HepG2 (cell line): ENCODE results near the gene TUT7. TPM values are rescaled to one million over a fixed set of nuclear protein-coding genes. Genes with fewer than 3 reads are reported as not detected.

Experiments used
- ATAC-seq: fragments of 200-7000 bp; cut with Tn5 transposase; 3 replicates; pipeline ENCODE4 v1.9.1; 2020; ENCODE audit warnings: mild to moderate bottlenecking, moderate library complexity
- BruUV-seq: library from RNA; stranded (reverse); fragments of 400-500 nt; replicated peaks from 2 replicates; lab custom pipeline; 2021; lab: Mats Ljungman, UMichigan
- CTCF ChIA-PET: fragments of 300-600 bp; formaldehyde crosslinking; extraction: SDS; loops from one replicate; lab custom pipeline; 2021; ENCODE audit warnings: low total read pairs, inconsistent platforms, low intra/inter-chr PET ratio; lab: Yijun Ruan, JAX
- POLR2A ChIA-PET: fragments of 350-600 bp; sonication (Branson Sonifier 250); formaldehyde crosslinking; loops from one replicate; lab custom pipeline; 2020; ENCODE audit warnings: antibody characterized with exemption, inconsistent platforms; lab: Yijun Ruan, JAX
- DNase-seq: peaks from one replicate; pipeline ENCODE4 v3.0.0-alpha.2; 2015; ENCODE audit warnings: low spot score
- FAIRE-seq: peaks from 3 replicates; lab custom pipeline; 2011; peaks lifted over from hg19 to GRCh38; lab: Jason Lieb, UNC
- H2AFZ ChIP-seq: one replicate; pipeline ENCODE4 v1.6.1; 2011; ENCODE audit warnings: low read length, inconsistent platforms
- H3K27ac ChIP-seq: fragments of 300-600 bp; 3 replicates; pipeline ENCODE4 v1.8.0; 2011; ENCODE audit warnings: mixed run types, mild to moderate bottlenecking, mixed read lengths, low read length, inconsistent platforms; ENCODE audit not compliant: insufficient read depth; ENCODE audit errors: extremely low read length
- H3K27me3 ChIP-seq, 2 experiments: fragments of 200-600 bp in 1 of 2; 2 replicates in 1 of 2; 3 replicates in 1 of 2; pipeline versions ENCODE4 v1.6.0 to v1.8.0; 2011; ENCODE audit warnings: low read length in 2 of 2, mild to moderate bottlenecking in 2 of 2, moderate library complexity in 2 of 2, inconsistent platforms in 1 of 2; ENCODE audit not compliant: insufficient read depth in 2 of 2, control insufficient read depth in 1 of 2
- H3K36me3 ChIP-seq, 2 experiments: fragments of 200-600 bp in 1 of 2; replicated peaks in 1 of 2; 2 replicates in 1 of 2; 3 replicates in 1 of 2; pipeline versions ENCODE4 v1.5.1 to v1.8.0; 2011; ENCODE audit warnings: low read length in 2 of 2, inconsistent platforms in 1 of 2; ENCODE audit not compliant: insufficient read depth in 2 of 2, control insufficient read depth in 1 of 2
- H3K4me1 ChIP-seq: 2 replicates; pipeline ENCODE4 v1.5.1; 2012; ENCODE audit warnings: low read length, inconsistent platforms; ENCODE audit not compliant: insufficient read depth
- H3K4me2 ChIP-seq: 2 replicates; pipeline ENCODE4 v1.6.0; 2011; ENCODE audit warnings: low read depth, low read length, inconsistent platforms
- H3K4me3 ChIP-seq, 3 experiments: fragments of 200-600 bp in 1 of 3; sonication (generic), shearing (Covaris generic) in 1 of 3; replicated peaks in 1 of 3; 2 replicates each; pipeline ENCODE4 v1.5.1; 2011 to 2016; ENCODE audit warnings: low read length in 3 of 3, inconsistent platforms in 2 of 3, low read depth in 2 of 3, mild to moderate bottlenecking in 2 of 3, control low read depth in 1 of 3, mixed read lengths in 1 of 3; ENCODE audit not compliant: insufficient read depth in 1 of 3
- H3K79me2 ChIP-seq: one replicate; pipeline ENCODE4 v1.6.1; 2011; ENCODE audit warnings: low read length, inconsistent platforms; ENCODE audit not compliant: insufficient read depth
- H3K9ac ChIP-seq: 2 replicates; pipeline ENCODE4 v1.6.0; 2011; ENCODE audit warnings: mild to moderate bottlenecking, low read depth, low read length, inconsistent platforms; ENCODE audit not compliant: insufficient read depth
- H3K9me3 ChIP-seq: 2 replicates; pipeline ENCODE4 v1.5.1; 2012; ENCODE audit warnings: mild to moderate bottlenecking, low read length
- H4K20me1 ChIP-seq: 2 replicates; pipeline ENCODE4 v1.6.0; 2011; ENCODE audit warnings: inconsistent platforms, mild to moderate bottlenecking, low read length, moderate library complexity; ENCODE audit not compliant: insufficient read depth
- ASH2L ChIP-seq: fragments of 300-600, 200-600 bp; sonication (generic); IDR thresholded peaks from 2 replicates; pipeline ENCODE4 v1.7.0; 2017; ENCODE audit warnings: low read depth, mild to moderate bottlenecking, moderate library complexity, mixed read lengths, low read length; ENCODE audit not compliant: insufficient read length
- HOXA7 ChIP-seq: sonication (generic); formaldehyde crosslinking; IDR thresholded peaks from 2 replicates; pipeline ENCODE4 v1.8.1; 2022; ENCODE audit warnings: mild to moderate bottlenecking, missing genetic modification reagents, moderate library complexity
- MTA1 ChIP-seq: sonication (generic); formaldehyde crosslinking; IDR thresholded peaks from 2 replicates; pipeline ENCODE4 v1.4.0; 2020; ENCODE audit warnings: missing genetic modification reagents, mild to moderate bottlenecking, borderline replicate concordance
- SMAD9 ChIP-seq: sonication (generic); formaldehyde crosslinking; IDR thresholded peaks from 2 replicates; pipeline ENCODE4 v1.5.1; 2020; ENCODE audit warnings: mild to moderate bottlenecking, missing genetic modification reagents
- STAT6 ChIP-seq: sonication (generic); formaldehyde crosslinking; IDR thresholded peaks from 2 replicates; pipeline ENCODE4 v1.4.0; 2020; ENCODE audit warnings: missing genetic modification reagents, mild to moderate bottlenecking, borderline replicate concordance
- SYNCRIP ChIP-seq: fragments of 200-400 bp; formaldehyde crosslinking; IDR thresholded peaks from 2 replicates; pipeline ENCODE4 v1.6.1; 2018; ENCODE audit warnings: mild to moderate bottlenecking, low read depth, low read length; ENCODE audit not compliant: insufficient read depth
- TBP ChIP-seq: sonication (generic); formaldehyde crosslinking; IDR thresholded peaks from 2 replicates; pipeline ENCODE4 v1.5.0; 2020; ENCODE audit warnings: missing genetic modification reagents
- ZHX1 ChIP-seq: sonication (generic); formaldehyde crosslinking; IDR thresholded peaks from 2 replicates; pipeline ENCODE4 v1.8.1; 2022; ENCODE audit warnings: low read depth, mild to moderate bottlenecking, missing genetic modification reagents
- ZNF121 ChIP-seq: sonication (generic); formaldehyde crosslinking; IDR thresholded peaks from 2 replicates; pipeline ENCODE4 v1.5.0; 2020; ENCODE audit warnings: mild to moderate bottlenecking, missing genetic modification reagents
- ZNF547 ChIP-seq: sonication (generic); formaldehyde crosslinking; IDR thresholded peaks from 2 replicates; pipeline ENCODE4 v1.5.1; 2020; ENCODE audit warnings: mild to moderate bottlenecking, missing genetic modification reagents
- ZNF703 ChIP-seq: sonication (generic); formaldehyde crosslinking; IDR thresholded peaks from 2 replicates; pipeline ENCODE4 v1.5.1; 2020; ENCODE audit warnings: missing genetic modification reagents, mild to moderate bottlenecking, moderate library complexity, borderline replicate concordance
- ZNF724P ChIP-seq: sonication (generic); formaldehyde crosslinking; IDR thresholded peaks from 2 replicates; pipeline ENCODE4 v1.8.0; 2022; ENCODE audit warnings: missing genetic modification reagents, borderline replicate concordance
- WGBS: methylation state at CpG from one replicate; pipeline ENCODE4 v1.1.6; 2017; ENCODE audit warnings: low lambda C conversion rate; 5-methylcytosine and 5-hydroxymethylcytosine counted together
- in situ Hi-C: cut with HindIII; loops from 2 replicates; pipeline ENCODE4 v1.10.0; 2017; ENCODE audit warnings: low pct_unique_long_range_greater_than_20kb; ENCODE audit not compliant: extremely low pct_ligation_motif_present
- intact Hi-C: fragments of 100-400 bp; cut with micrococcal nuclease; formaldehyde crosslinking; loops from one replicate; pipeline ENCODE4 v1.10.0; 2022; ENCODE audit not compliant: unreplicated experiment
- polyA plus RNA-seq, 8 experiments: library from polyadenylated mRNA; depleted of rRNA in 3 of 8; stranded (reverse) in 7 of 8; unstranded in 1 of 8; fragments of >200 nt; fragmentation: Illumina TruSeq in 4 of 8; extraction: Trizol in 4 of 8; gene quantifications; 2 replicates each; pipeline versions ENCODE4 v1.2.1 to v1.2.3, GENCODE V29; 2011 to 2016; ENCODE audit warnings: low read depth in 4 of 8, missing spikeins in 1 of 8, mixed read lengths in 1 of 8; ENCODE audit not compliant: insufficient read depth in 1 of 8
- total RNA-seq, 5 experiments: library from RNA; depleted of rRNA; stranded (reverse); fragments of >200 nt; fragmentation: Illumina TruSeq; extraction: Trizol; gene quantifications; 2 replicates each; pipeline ENCODE4 v1.2.3, GENCODE V29; 2016; ENCODE audit warnings: low read depth in 1 of 5
- TF ChIP-seq, protein P1 (sequence below): sonication (generic); formaldehyde crosslinking; IDR thresholded peaks from 2 replicates; pipeline ENCODE4 v1.4.0; 2020; ENCODE audit warnings: missing genetic modification reagents

Gene TUT7
- total and polyA plus RNA-seq, 2 of the 13 experiments (the other 11 are each of a cell fraction or from before 2014, with no cell fraction given) = 12.0 to 19.4 TPM

GRCh38 chr9:86324308-86324707, 29.9 kb downstream of the TUT7 start (continued):
- TF ChIP-seq STAT6 (CRISPR knock-in tag) = no peak
- TF ChIP-seq ZNF724P (CRISPR knock-in tag) = no peak

DNA sequence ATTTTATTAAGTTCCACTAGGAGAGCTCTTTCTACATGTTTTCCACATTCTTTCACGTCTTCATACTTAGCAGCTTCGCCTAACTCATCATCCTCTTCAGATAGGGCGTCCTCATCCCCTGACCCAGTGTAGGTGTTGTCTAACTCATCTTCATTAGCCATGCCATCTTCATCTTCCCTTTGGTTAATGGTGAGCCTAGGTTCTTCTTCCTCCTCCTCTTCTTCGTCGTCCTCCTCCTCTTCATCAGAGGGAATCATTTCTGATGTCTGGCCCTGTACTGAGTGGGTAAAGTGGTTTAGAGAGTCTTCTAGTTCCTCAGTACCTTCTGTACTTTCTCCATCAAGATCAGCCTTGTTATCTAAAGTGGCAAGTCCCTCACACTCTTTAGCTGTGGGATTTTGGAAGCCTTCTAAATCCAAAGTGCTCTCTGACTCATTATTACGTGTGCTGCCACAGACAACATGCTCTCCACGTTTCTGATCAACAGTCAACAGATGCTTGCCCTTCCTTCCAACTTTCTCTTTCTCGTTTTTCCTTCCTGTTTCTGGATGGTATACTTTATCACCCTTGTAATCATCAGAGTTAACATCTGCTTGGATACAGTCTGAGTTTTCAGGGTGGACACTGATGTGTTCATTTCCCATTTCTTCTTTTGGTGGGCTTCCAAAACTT, 31.1 kb downstream of the TUT7 start:
- TF ChIP-seq TBP (no peak), ASH2L (no peak), HOXA7 (CRISPR knock-in tag) (no peak), ZHX1 (CRISPR knock-in tag) (no peak), MTA1 (CRISPR knock-in tag) (no peak), ZNF547 (CRISPR knock-in tag) (no peak), ZNF703 (CRISPR knock-in tag) (no peak), SMAD9 (no peak), ZNF121 (no peak), SYNCRIP (no peak)
- TF ChIP-seq, protein P1, sequence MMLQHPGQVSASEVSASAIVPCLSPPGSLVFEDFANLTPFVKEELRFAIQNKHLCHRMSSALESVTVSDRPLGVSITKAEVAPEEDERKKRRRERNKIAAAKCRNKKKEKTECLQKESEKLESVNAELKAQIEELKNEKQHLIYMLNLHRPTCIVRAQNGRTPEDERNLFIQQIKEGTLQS (CRISPR knock-in tag) = no peak
- TF ChIP-seq, all 625 proteins: peak for 0
- H3K79me2 ChIP-seq = no peaks in the 10 kb centered on the region
- 95% methylated on average over 8 of the region's 8 CpGs for WGBS
- no peak overlapping the region for H3K4me3 ChIP-seq
- no peaks in the 10 kb centered on the region for H3K9me3 ChIP-seq
- DNase-seq = no peak
- in situ Hi-C loops = no loop called here
- no peak overlapping the region for H2AFZ ChIP-seq
- H3K27ac ChIP-seq = no peak overlapping the region
- H3K4me1 ChIP-seq = no peaks in the 10 kb centered on the region
- ATAC-seq = no peak
- no peak overlapping the region for H3K4me2 ChIP-seq
- H3K36me3 ChIP-seq = peaks cover 26 to 78% of the 10 kb centered on the region in 2 experiments
- no peak for FAIRE-seq
- ChIA-PET CTCF (no interaction called here), POLR2A (no interaction called here)
- H3K27me3 ChIP-seq = no peaks in the 10 kb centered on the region
- no TSS peak for BruUV-seq
- H4K20me1 ChIP-seq = no peaks in the 10 kb centered on the region
- no peak overlapping the region for H3K9ac ChIP-seq
- intact Hi-C loops = no loop called here
